GM18519 (cell line): ENCODE results near the gene TRPT1.
"Not testable (repeated sequence)": the region's sequence is repeated elsewhere in the genome, so short reads cannot be mapped to it uniquely, and the experiment has no call there.

ENCODE experiments used
- ATAC-seq: cut with Tn5 transposase; IDR thresholded peaks from one replicate; pipeline ENCODE4 v1.9.1; 2021; ENCODE audit warnings: mild to moderate bottlenecking, moderate library complexity; ENCODE audit not compliant: unreplicated experiment, low FRiP score

Gene TRPT1

DNA sequence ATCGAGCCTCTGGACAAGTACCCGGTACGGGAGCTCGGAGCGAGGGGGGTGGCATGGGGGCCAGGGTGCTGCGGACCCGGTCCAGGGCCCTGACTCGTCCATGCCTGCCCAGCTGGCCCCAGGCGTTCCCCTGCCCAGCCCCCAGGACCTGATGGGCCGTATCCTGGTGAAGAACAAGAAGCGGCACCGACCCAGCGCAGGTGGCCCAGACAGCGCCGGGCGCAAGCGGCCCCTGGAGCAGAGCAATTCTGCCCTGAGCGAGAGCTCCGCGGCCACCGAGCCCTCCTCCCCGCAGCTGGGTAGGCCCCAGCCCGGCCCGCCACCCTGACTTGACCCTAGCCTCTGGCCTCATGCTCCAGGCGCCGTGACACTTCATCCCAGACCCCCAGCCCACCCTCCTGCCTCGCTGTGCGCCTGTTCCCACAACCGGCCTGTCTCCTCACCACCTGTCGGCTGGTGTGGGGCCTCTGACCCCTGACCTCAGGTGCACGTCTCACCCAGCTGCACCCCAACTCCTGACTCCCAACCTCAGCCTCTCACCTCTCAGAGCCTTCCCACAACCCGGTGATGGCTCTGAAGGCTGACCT, 33.1 kb upstream of the TRPT1 start:
- no peak for ATAC-seq

DNA sequence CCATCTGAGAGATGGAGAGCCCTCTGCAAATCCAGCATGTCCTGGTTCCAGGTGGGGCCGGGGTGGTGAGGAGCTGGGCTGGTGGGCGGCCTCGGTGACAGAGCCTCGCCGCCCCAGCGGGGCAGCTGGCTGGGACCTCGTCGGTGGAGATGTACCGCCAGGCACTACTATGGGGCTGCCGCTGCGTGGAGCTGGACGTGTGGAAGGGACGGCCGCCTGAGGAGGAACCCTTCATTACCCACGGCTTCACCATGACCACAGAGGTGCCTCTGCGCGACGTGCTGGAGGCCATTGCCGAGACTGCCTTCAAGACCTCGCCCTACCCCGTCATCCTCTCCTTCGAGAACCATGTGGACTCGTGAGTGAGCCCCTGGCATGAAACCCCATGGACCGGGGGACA, 32.4 kb upstream of the TRPT1 start:
- no peak for ATAC-seq

DNA sequence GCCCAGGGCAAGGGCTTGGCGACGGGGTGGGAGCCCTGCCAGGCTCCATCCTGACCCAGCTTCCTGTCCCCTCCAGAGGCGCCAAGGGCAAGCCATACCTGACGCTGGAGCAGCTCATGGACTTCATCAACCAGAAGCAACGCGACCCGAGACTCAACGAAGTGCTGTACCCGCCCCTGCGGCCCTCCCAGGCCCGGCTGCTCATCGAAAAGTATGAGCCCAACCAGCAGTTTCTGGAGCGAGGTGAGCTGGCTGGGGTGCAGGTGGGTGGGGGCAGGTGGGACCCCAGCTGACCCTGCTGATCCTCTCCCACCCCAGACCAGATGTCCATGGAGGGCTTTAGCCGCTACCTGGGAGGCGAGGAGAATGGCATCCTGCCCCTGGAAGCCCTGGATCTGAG, 30.3 kb upstream of the TRPT1 start:
- ATAC-seq = no peak

DNA sequence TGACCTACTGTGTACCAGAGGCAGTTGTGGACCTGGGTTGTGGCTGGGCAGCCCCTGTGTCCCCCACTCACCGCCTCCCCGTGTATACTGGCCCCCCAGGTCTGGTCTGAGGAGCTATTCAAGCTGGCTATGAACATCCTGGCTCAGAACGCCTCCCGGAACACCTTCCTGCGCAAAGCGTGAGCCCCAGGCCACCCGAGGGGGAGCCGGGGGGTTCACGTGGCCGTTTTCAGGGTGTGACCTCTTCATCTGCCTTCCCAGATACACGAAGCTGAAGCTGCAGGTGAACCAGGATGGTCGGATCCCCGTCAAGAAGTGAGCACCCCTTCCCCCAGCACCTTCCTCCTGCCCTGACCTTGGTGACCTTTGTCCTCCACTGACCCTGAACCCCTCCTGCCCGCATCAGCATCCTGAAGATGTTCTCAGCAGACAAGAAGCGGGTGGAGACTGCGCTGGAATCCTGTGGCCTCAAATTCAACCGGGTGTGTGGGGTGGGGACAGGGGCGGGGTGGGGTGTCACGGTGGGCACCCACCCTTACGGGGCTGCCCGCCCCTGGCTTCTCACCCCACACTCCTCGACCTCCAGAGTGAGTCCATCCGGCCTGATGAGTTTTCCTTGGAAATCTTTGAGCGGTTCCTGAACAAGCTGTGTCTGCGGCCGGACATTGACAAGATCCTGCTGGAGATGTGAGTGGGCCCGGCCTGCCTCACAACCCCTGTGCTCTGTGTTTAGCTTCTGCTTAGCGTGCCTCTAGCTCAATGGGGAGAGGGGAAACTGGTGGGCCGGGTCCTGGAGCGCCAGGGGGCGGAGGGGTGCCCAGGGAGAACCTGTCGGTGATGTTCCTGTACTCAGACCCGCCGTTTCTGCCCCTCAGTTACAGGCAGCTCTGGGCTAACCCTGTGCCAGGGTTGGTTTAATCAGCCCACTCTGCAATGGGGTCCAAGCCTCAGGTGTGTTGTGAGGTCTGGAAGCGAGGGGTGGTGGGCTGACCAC, 29.4 kb upstream of the TRPT1 start:
- no peak for ATAC-seq

DNA sequence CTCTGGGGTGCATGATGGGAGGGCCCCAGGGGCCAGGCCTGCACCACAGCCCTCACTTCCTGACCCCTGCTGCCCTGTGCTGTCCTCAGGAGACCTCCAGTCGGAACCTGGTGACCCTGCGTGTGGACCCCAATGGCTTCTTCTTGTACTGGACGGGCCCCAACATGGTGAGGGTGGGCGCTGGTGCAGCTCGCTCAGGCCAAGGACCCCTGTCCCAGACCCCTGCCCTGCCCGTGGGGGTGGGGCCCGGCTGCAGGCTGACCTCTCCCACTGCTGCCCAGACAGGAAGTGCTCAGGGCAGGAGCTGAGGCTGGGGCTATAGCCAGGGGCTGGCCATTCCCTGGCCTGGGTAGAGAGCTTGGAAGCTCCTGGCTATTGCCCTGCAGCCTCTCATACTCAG, 28.3 kb upstream of the TRPT1 start:
- ATAC-seq = no peak

DNA sequence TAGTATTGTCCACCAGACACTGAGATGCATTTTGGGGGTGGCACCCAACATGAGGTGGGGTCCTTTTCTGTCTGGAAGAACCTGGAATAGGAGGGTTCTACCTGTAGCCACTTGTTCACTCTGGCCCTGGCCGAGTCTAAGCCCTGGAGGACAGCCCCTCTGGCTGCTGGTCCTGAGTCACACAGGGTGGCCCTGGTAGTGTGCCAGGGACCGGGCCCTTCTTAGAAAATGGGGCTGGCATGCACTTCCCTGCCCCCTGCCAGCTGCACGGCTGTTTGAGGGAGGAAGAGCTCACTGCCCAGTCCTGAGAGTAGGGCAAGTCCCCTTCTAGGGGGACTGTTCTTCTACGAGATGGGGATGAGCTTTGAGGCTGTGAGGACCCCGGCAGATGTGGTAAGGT, 27.5 kb upstream of the TRPT1 start:
- ATAC-seq = no peak

DNA sequence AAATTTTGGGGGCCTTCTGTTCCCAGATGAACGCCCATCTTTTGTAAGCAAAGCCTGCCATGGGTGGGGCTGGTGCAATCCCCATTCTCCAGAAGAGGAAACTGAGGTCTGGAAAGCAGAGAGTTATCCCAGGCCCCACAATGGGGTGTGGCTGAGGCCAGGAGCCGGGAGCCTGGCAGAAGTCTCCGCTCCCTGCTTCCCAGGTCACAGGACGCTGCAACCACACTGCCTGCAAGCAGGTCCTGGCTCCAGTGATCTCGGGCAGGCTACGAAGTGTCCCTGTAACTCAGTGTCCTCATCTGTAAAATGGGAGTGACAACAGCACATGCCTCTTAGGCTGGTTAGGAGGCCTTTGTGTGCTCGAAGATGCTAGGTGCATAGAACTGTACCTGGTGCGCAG, 27.1 kb upstream of the TRPT1 start:
- ATAC-seq = no peak

DNA sequence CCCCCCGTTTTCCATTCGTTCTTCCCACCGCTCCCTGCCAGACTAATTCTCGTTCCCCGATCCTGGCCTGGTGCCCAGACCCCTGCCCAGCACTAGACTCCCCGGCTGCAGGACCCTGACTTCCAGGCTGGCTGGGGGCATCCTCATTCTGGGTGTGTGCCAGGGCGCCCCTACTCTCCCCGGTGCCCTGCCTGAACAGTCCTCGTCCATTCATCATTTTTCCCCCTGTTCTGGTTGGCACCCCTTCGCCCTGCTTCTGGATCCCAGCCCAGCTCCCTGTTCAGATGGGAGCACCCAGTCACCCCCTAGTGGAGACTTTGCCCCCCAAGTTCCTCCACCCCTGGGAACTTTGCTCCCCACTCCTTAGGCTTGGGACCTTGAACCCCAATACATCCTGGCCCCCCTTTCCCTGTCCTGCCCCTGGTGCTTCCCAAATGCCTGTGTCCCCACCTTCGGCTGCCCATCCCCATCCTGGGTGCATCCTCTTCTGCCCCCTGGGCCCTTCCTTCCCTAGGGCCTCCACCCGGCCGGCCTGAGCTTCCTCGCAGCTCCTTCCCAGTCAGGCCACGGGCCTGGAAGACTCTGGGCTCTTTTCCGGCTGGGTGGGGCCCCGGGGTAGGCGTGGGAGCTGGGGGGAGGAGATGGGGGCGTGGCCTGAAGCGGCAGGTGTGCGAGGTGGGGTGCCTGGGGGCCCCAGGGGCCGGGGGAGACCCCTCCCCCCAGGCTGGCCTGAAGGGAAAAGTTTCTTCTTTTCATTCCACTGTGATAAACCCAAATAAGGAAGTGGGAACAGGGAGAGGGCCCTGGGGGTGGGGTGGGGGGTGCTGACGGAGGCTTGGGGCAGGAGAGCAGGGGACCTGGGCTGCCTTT, 26.3 kb upstream of the TRPT1 start:
- no peak for ATAC-seq

DNA sequence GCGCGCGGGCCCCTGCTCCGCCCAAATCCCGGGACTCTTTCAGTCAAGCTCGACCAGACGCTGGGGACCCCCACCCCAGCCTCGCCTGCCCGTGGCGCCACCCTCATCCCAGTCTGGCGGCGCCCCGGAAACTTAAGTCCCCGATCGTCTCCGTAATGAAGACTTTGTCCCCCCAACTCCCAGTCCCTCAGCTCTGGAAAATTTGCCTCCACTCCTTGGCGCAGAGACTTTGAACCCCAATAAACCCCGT, 25.7 kb upstream of the TRPT1 start:
- no peak for ATAC-seq

DNA sequence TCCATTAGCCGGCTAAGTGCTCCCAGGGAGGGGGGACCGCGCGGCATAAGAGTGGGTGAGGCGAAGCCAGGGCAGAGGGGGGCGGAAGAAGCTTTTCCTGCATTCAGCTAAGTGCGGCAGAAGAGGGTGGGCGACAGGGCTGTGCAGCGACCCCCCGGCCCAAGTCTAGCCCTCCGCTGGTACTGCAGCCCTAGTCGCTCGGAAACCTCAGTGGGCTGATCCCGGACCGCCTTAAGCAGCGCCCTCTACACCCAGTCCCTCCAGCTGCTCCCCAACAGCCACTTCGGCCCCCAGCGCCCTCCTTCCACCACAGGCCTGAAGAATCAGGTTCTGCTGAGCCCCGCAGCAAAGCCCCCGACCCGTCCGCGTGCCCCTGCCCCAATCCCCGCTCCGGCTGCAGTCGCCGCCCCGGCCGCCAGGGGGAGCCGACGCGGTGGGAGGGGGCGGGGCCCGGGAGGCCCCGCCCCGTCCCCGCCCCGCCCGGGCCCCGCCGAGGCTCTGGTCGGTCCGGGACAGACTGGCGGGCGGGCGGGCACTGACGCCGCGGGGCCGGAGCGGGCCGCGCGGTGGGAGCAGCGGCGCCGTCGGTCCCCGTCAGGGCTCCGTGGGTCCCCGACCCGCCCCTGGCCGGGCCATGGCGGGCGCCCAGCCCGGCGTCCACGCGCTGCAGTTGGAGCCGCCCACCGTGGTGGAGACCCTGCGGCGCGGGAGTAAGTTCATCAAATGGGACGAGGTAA, 25.2 kb upstream of the TRPT1 start, which contains the start of gene PLCB3:
PLCB3 (plus strand) TSS at position 515 of the 737 bp plus-strand sequence; CDS start at position 635, 120 bp downstream.
- no peak for ATAC-seq

DNA sequence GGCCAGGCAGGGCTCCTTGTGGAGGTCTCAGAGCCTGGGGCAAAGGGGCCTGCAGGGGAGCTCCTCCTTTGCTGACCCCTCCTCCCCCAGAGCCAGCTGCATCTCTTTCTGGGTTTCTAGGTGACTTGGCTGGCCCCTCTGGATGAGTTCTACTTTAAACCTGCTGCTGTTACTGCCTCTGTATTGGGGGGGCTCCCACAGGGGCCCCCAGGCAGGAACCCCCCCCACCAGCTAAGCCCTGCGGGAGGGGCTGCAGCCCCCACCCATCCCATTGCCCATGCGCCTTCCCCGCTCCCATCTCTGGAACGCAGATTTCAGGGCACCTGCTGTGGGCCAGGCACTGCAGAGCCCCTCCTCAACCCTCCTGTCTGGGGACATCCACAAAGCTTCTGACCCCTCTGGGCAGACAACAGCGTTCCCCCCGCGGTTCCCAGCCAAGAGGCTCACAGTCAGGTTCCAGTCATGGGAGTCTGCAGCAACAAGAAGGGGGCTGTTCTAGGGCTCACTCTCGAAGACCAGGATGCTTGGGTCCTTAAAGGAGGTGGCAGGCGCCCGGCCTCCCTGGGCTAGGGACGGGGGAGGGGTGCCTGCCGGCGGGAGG, 24.5 kb upstream of the TRPT1 start:
- no peak for ATAC-seq

DNA sequence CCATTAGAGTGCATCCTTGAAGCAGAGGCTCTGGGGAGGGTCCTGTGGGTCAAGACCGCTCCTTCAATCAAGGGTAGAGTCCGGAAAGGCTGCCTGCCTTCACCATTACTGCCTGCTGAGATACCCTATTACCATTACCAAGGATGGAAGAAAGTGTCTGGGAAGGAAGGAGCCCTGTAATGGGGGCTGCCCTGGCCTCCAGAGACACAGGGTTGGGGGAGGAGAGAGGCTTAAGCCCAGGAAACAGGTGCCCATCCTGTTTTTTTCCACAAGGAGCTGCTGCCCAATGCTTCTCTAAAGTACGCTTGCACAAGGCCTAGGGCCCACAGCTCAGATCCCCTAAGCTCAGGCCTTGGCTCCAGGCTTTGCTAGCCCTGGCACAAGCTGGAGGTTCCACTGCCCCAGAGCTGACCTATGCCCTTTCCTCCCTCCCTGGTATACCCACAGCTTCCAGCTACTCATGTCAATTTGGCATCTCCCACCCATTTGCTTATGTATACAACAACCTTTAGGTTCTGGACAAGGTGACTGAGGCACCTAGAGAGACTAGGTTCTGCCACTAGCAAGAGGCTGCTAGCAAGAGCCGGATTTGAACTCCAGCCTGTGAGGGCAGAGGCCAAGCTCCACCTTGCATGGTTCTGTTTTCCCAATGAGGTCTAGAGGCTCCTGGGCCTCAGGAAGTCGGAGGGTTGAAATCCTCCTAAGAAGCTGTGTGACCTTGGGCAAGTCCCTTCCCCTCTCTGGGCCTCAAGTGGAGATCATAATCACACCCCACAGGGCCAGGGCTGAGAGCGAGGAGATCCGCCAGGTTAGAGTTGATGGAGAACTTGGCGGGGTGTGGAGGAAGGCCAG, 23.8 kb upstream of the TRPT1 start:
- no peak for ATAC-seq

DNA sequence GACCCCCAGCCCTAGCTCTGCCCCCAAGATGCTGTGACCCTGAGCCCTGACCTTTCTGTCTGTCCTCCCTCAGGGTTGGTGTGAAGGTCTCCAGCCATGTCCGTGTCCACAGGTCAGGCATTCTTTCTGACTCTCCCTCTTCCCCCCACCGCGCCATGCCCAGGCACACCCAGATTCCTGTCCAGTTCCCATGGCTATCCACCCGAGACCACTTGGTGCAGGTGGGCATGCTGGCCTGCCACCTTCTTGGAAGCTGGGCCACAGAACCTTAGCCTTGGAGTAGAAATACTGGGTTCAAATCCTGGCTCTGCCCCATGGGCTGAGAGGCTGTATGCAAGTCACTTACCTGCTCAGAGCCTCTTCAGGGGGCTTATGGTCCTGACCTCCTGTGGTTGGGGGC, 23.1 kb upstream of the TRPT1 start:
- no peak for ATAC-seq

DNA sequence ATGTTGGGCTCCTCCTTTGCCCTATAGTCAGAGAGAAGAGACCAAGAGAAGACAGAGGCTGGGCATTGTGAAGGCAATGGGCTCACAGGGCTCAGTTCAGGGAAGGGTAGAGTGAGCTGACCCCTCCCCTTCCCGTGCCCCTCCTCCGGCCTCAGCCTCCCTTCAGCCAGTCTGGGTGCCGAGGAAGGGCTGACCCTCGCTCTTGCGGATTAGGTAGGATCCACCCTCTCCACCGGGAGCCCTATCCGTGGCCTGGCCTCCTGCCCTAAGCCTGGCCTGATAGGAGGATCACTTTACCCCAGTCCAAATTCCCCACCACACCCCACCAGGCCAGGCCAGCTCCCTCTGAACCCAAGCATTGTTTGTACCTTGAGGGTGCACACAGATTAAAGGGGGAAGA, 22.6 kb upstream of the TRPT1 start:
- no peak for ATAC-seq

DNA sequence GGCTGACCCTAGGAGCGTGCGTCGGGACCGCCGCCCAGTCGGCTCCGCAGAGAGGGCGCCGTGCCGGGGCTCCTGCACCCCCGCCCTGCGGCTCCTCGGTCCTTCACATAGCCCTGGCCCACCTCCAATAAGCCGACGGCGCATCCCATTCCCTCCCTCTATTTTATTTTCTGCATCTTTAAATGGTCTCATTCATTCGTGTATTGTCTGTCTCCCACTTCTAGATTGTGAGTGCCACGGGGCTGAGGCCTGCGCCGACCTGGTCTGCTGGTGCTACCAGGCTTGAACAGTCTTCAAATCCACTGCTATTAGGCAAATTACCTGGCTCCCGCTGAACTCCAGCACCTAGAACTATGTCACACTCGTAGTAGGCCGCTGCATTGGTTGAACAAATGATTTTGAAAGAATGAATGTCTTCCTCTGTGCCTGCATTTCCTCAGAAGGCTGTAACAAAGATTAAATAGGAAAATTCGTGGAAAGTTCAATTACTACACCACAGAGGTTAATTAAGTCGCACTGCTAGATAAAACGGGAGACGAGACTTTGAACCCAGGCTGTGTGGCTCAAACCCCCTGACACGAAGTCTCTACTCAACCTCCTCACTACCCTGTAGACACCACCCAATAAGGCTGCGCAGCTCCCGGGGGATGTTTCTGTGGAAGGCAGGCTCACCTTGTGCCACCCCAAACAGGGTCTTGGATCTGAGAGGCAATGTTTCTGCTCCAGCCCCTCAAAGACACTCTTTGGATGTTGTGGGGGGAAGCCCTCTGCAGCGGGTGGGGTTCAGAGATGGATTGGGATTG, 21.9 kb upstream of the TRPT1 start:
- no peak for ATAC-seq

DNA sequence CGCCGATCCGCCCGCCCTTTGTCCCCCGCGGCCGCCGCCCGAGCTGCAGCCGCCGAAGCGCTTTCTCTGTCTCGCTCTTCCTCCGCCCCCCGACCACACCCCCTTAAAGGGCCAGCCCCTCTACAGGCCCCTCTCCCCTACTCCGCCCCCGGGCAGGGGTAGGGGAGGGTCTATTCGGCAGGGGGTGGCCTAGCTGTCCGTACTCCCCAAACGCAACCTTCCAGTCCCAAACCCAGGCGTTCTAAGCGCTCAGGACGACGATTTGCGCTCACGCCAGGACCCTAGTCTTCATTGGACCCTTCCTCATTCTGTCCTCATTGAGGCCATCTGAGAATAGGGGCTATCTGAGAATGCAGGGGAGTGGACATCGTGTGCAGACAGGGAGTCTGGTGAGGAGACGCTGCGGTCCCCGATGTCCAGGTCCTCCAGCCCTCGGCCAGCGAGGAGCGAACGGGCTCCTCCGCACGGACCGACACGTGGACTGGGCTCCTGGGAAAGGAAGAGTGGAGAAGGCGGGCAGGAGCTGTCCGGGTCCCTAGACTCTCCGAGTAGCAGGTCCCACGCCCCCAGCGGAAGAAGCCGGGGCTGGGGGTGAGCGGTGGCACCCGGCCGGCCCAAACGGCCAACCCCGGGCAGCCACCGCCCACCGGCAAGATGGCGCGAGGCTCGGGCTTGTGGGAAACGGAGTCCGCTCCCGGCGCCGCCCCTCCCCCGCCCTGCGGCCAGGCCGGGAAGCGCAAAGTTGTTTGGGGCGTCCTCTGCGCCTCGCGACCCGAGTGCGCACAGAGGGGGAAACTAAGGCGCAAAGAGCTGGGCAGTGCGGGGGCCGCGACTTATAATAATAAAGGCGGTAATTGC, 21.1 kb upstream of the TRPT1 start, which contains the start of gene PPP1R14B:
PPP1R14B (minus strand) TSS at position 73 of the 858 bp plus-strand sequence. CDS start 270 bp downstream, outside the sequence.
- no peak for ATAC-seq

DNA sequence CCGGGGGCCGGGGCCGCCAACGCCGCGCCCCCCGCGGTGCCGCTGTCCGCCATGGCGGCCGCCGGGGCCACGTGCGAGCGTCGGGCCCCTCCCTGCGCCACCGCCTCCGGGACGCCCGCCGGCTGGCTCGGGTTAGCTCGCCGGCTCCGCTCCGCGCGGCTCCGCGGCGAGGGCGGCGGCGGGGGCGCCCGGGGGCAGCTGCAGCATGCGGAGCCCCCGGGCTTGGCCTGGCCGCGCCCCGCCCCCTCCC, 20.6 kb upstream of the TRPT1 start:
- ATAC-seq = not testable (repeated sequence)
